Gastrocnemius medialis (tissue), 4 donors: ENCODE measurements around the gene WNT5A. TPM values are rescaled to one million over a fixed set of nuclear protein-coding genes. Genes with fewer than 3 reads are reported as not detected.

Experiments used
- ATAC-seq, 2 donors: fragments of 150-250 bp; one replicate each; pipeline ENCODE4 v1.9.1; 2016
- DNase-seq, 2 donors: peaks; one replicate each; pipeline ENCODE4 v3.0.0-alpha.2; 2019
- H3K27ac ChIP-seq, 4 donors: fragments of 200-600 bp; sonication (generic); 1 replicate in 1 of 4; 2 replicates in 3 of 4; pipeline ENCODE4 v1.5.1; 2016 to 2018; ENCODE audit warnings: mild to moderate bottlenecking in 2 of 4, moderate library complexity in 1 of 4
- H3K27me3 ChIP-seq, 3 donors: fragments of 200-600 bp; sonication (generic) in 2 of 3; 1 replicate in 1 of 3; 2 replicates in 2 of 3; pipeline versions ENCODE4 v1.5.1 to v1.6.0; 2016 to 2019; ENCODE audit warnings: mild to moderate bottlenecking in 1 of 3, moderate library complexity in 1 of 3
- H3K36me3 ChIP-seq, 2 donors: fragments of 200-600 bp; sonication (generic) in 1 of 2; one replicate each; pipeline ENCODE4 v1.5.1; 2017 to 2018
- H3K4me1 ChIP-seq, 2 donors: fragments of 200-600 bp; sonication (generic) in 1 of 2; one replicate each; pipeline ENCODE4 v1.5.1; 2016 to 2017; ENCODE audit warnings: mild to moderate bottlenecking in 2 of 2
- H3K4me3 ChIP-seq, 4 donors: fragments of 200-600 bp; sonication (generic) in 3 of 4; 1 replicate in 1 of 4; 2 replicates in 3 of 4; pipeline ENCODE4 v1.5.1; 2016 to 2019; ENCODE audit warnings: mild to moderate bottlenecking in 2 of 4
- H3K9me3 ChIP-seq, 3 donors: fragments of 200-600 bp; sonication (generic) in 2 of 3; 1 replicate in 1 of 3; 2 replicates in 2 of 3; pipeline ENCODE4 v1.5.1; 2016 to 2019
- CTCF ChIP-seq, 5 experiments: fragments of 450-650 bp in 3 of 5; fragments of 200-600 bp in 2 of 5; sonication (generic) in 2 of 5; IDR thresholded peaks in 4 of 5; conservative IDR thresholded peaks in 1 of 5; 1 replicate in 4 of 5; 2 replicates in 1 of 5; pipeline ENCODE4 v1.5.1; 2016 to 2019; ENCODE audit warnings: antibody characterized with exemption in 5 of 5, mild to moderate bottlenecking in 3 of 5, moderate library complexity in 3 of 5
- POLR2A ChIP-seq, 2 donors: fragments of 450-650 bp; IDR thresholded peaks; one replicate each; pipeline ENCODE4 v1.6.1; 2017; ENCODE audit warnings: antibody characterized with exemption in 2 of 2, mild to moderate bottlenecking in 2 of 2, moderate library complexity in 2 of 2
- in situ Hi-C, 4 donors: fragments of 200-750 bp; cut with MboI; loops; one replicate each; pipeline versions ENCODE4 v1.15.0 to v1.8.0; 2017; ENCODE audit warnings: low sequenced_read_pairs in 4 of 4
- intact Hi-C: fragments of 100-400 bp; cut with DNase I; formaldehyde crosslinking; loops from one replicate; pipeline ENCODE4 v1.15.1; 2023; ENCODE audit warnings: low total_unique reads
- total RNA-seq, 4 donors: library from RNA; depleted of rRNA; stranded (reverse); fragments of >200 nt; gene quantifications; one replicate each; pipeline versions ENCODE4 v1.1.0 to v1.2.3, GENCODE V29; 2016

Gene WNT5A
- 1 to 10 TPM; 1.6 to 2.9 (median 1.9) TPM for total RNA-seq

- no peak for TF ChIP-seq CTCF (IDR thresholded peaks at IDR 0.05 in 4 of 5, conservative IDR thresholded peaks at IDR 0.05 in 1 of 5)
- TF ChIP-seq POLR2A (IDR thresholded peaks at IDR 0.05), result no peak
- peaks cover 0 to 30% of the 10 kb centered on the region in 2 donors for H3K4me1 ChIP-seq
Observed at GRCh38 chr3:55486857-55487380, at the start of gene WNT5A. WNT5A (minus strand) TSS chr3:55487306; CDS start chr3:55486985, 321 bp downstream.

GRCh38 chr3:55534876-55535275 is 47.8 kb upstream of the WNT5A start:
- H3K27me3 ChIP-seq, result no peaks in the 10 kb centered on the region
- ATAC-seq, result no peak
- DNase-seq, result no peak
- in situ Hi-C loops, result no loop called here
- H3K36me3 ChIP-seq, result no peaks in the 10 kb centered on the region
- H3K9me3 ChIP-seq, result no peaks in the 10 kb centered on the region
- TF ChIP-seq CTCF (IDR thresholded peaks at IDR 0.05 in 4 of 5, conservative IDR thresholded peaks at IDR 0.05 in 1 of 5) (no peak), POLR2A (IDR thresholded peaks at IDR 0.05) (no peak)
- H3K4me1 ChIP-seq, result no peaks in the 10 kb centered on the region
- intact Hi-C loops, result no loop called here
- H3K27ac ChIP-seq, result no peak overlapping the region
- no peak overlapping the region for H3K4me3 ChIP-seq

More at GRCh38 chr3:55486857-55487380, at the start of gene WNT5A:
- H3K36me3 ChIP-seq, result no peaks in the 10 kb centered on the region
- H3K27ac ChIP-seq, result peak within 1 kb of the TSS; percentile 61 to 82 (median 77)
- peak within 1 kb of the TSS; percentile 57 to 82 (median 68) for H3K4me3 ChIP-seq
- intact Hi-C loops, result loop anchor here (5.0 kb wide), 3 partner anchors 535 to 635 kb away; no protein-coding TSS in a partner anchor
- in situ Hi-C loops, result loop anchor here (10.0 to 25.0 kb wide), 6 partner anchors 250 to 1000 kb away; no protein-coding TSS in a partner anchor
- no peaks in the 10 kb centered on the region for H3K9me3 ChIP-seq
- H3K27me3 ChIP-seq, result peaks cover 0 to under 1% (median 0%) of the 10 kb centered on the region in 3 donors
- no peak for ATAC-seq
- no peak for DNase-seq

GRCh38 chr3:55532806-55533205 is 45.7 kb upstream of the WNT5A start:
- intact Hi-C loops (no loop called here), in situ Hi-C loops (no loop called here)
- DNase-seq, result no peak
- TF ChIP-seq POLR2A (IDR thresholded peaks at IDR 0.05) (no peak), CTCF (IDR thresholded peaks at IDR 0.05 in 4 of 5, conservative IDR thresholded peaks at IDR 0.05 in 1 of 5) (no peak)
- Histone ChIP-seq H3K27me3 (no peaks in the 10 kb centered on the region), H3K27ac (no peak overlapping the region), H3K4me3 (no peak overlapping the region), H3K4me1 (no peaks in the 10 kb centered on the region), H3K9me3 (no peaks in the 10 kb centered on the region), H3K36me3 (no peaks in the 10 kb centered on the region)
- no peak for ATAC-seq

GRCh38 chr3:55531321-55531720 is 44.2 kb upstream of the WNT5A start:
- H3K27ac ChIP-seq, result no peak overlapping the region
- no peak for TF ChIP-seq POLR2A (IDR thresholded peaks at IDR 0.05)
- no peak for TF ChIP-seq CTCF (IDR thresholded peaks at IDR 0.05 in 4 of 5, conservative IDR thresholded peaks at IDR 0.05 in 1 of 5)
- H3K27me3 ChIP-seq, result no peaks in the 10 kb centered on the region
- no peak overlapping the region for H3K4me3 ChIP-seq
- H3K9me3 ChIP-seq, result no peaks in the 10 kb centered on the region
- in situ Hi-C loops, result no loop called here
- no peaks in the 10 kb centered on the region for H3K36me3 ChIP-seq
- ATAC-seq (no peak), DNase-seq (no peak)
- intact Hi-C loops, result no loop called here
- no peaks in the 10 kb centered on the region for H3K4me1 ChIP-seq

GRCh38 chr3:55527361-55527760 is 40.3 kb upstream of the WNT5A start:
- in situ Hi-C loops (no loop called here), intact Hi-C loops (no loop called here)
- no peaks in the 10 kb centered on the region for H3K36me3 ChIP-seq
- no peak for DNase-seq
- no peak for TF ChIP-seq POLR2A (IDR thresholded peaks at IDR 0.05)
- TF ChIP-seq CTCF (IDR thresholded peaks at IDR 0.05 in 4 of 5, conservative IDR thresholded peaks at IDR 0.05 in 1 of 5), result no peak
- H3K4me3 ChIP-seq, result no peak overlapping the region
- no peak for ATAC-seq
- no peak overlapping the region for H3K27ac ChIP-seq
- H3K9me3 ChIP-seq, result no peaks in the 10 kb centered on the region
- H3K4me1 ChIP-seq, result no peaks in the 10 kb centered on the region
- no peaks in the 10 kb centered on the region for H3K27me3 ChIP-seq
